ENCODE data around the gene LEMD1.
A peak's percentile ranks its signal among the peaks of the same experiment; 100 is the strongest.
"Not testable (repeated sequence)": the region's sequence is repeated elsewhere in the genome, so short reads cannot be mapped to it uniquely, and the experiment has no call there.

LEMD1 gene

GRCh38 chr1:205375835-205376545, 45.9 kb downstream of the LEMD1 start:
- peak; percentile 35 to 56 for DNase-seq

GRCh38 chr1:205374210-205375078, 47.4 kb downstream of the LEMD1 start:
- no peak for DNase-seq

- no peak for DNase-seq
Measured at GRCh38 chr1:205373798-205374175, 48.1 kb downstream of the LEMD1 start.

GRCh38 chr1:205373022-205373797, 48.6 kb downstream of the LEMD1 start:
- DNase-seq = no peak

GRCh38 chr1:205371871-205372660, 49.8 kb downstream of the LEMD1 start:
- DNase-seq = no peak

GRCh38 chr1:205370780-205371179, 51.1 kb downstream of the LEMD1 start:
- no peak for DNase-seq

GRCh38 chr1:205369701-205370123, 52.1 kb downstream of the LEMD1 start:
- DNase-seq = no peak

GRCh38 chr1:205368478-205368877, 53.4 kb downstream of the LEMD1 start:
- DNase-seq = no peak

- DNase-seq = no peak
Measured at GRCh38 chr1:205365945-205366463, 55.9 kb downstream of the LEMD1 start.

- not testable (repeated sequence) for DNase-seq
Measured at GRCh38 chr1:205365086-205365485, 56.8 kb downstream of the LEMD1 start.

GRCh38 chr1:205360891-205361290, 61.0 kb downstream of the LEMD1 start:
- DNase-seq = no peak

GRCh38 chr1:205359771-205360565, 61.9 kb downstream of the LEMD1 start:
- no peak for DNase-seq

- no peak for DNase-seq
Measured at GRCh38 chr1:205358579-205358978, 63.3 kb downstream of the LEMD1 start.

- no peak for DNase-seq
Measured at GRCh38 chr1:205357567-205357966, 64.3 kb downstream of the LEMD1 start.

GRCh38 chr1:205356440-205357139, 65.3 kb downstream of the LEMD1 start, which contains the start of gene KLHDC8A:
Gene KLHDC8A (minus strand): TSS chr1:205356922. CDS start chr1:205343604, 13,318 bp downstream.
- DNase-seq = no peak

GRCh38 chr1:205355075-205355453, 66.8 kb downstream of the LEMD1 start:
- DNase-seq = no peak

- DNase-seq = peak in 1 of 2 experiments; percentile 51
Measured at GRCh38 chr1:205354259-205355074, 67.4 kb downstream of the LEMD1 start.

- no peak for DNase-seq
Measured at GRCh38 chr1:205353612-205354011, 68.2 kb downstream of the LEMD1 start.

- DNase-seq = no peak
Measured at GRCh38 chr1:205353191-205353590, 68.7 kb downstream of the LEMD1 start.

All from NCI-H526 (cell line).